ENCODE measurements around the gene OR10R2. TPM values are rescaled to one million over a fixed set of nuclear protein-coding genes. Genes with fewer than 3 reads are reported as not detected.
"Not testable (repeated sequence)": the region's sequence is repeated elsewhere in the genome, so short reads cannot be mapped to it uniquely, and the experiment has no call there.

The OR10R2 gene
- not detected for total RNA-seq

GRCh38 chr1:158471920-158472319 is at the start of gene OR10R2:
Gene OR10R2, plus strand, starts transcription at chr1:158472220. Its CDS starts 106 bp downstream, at chr1:158472326.
- CTCF ChIA-PET = no interaction called here
- H3K36me3 Mint-ChIP-seq = no peaks in the 10 kb centered on the region

GRCh38 chr1:158425027-158425426 is 47.0 kb upstream of the OR10R2 start:
- H3K36me3 Mint-ChIP-seq = no peaks in the 10 kb centered on the region
- peaks cover 6% of the 10 kb centered on the region for H3K27me3 Mint-ChIP-seq
- no peak overlapping the region for H3K4me3 Mint-ChIP-seq
- DNase-seq = no peak
- no peaks in the 10 kb centered on the region for H3K4me1 Mint-ChIP-seq (ENCODE audit: low read depth)
- intact Hi-C loops (cut with micrococcal nuclease) = no loop called here
- H3K27ac Mint-ChIP-seq = no peak overlapping the region
- POLR2A ChIA-PET = no interaction called here
- CTCF ChIA-PET = no interaction called here
- H3K9me3 Mint-ChIP-seq = peaks cover 17% of the 10 kb centered on the region

More at GRCh38 chr1:158471920-158472319, at the start of gene OR10R2:
- no peak within 1 kb of the TSS for H3K27ac Mint-ChIP-seq
- no peak within 1 kb of the TSS for H3K4me3 Mint-ChIP-seq
- peaks cover 13% of the 10 kb centered on the region for H3K27me3 Mint-ChIP-seq
- intact Hi-C loops (cut with micrococcal nuclease) = no loop called here
- H3K4me1 Mint-ChIP-seq (ENCODE audit: low read depth) = no peaks in the 10 kb centered on the region
- no peak for DNase-seq
- H3K9me3 Mint-ChIP-seq = no peaks in the 10 kb centered on the region
- POLR2A ChIA-PET = no interaction called here

GRCh38 chr1:158426137-158426536 is 45.9 kb upstream of the OR10R2 start, which contains the start of gene OR10K2:
Gene OR10K2, minus strand, starts transcription at chr1:158426237. Its CDS starts 5,371 bp downstream, at chr1:158420866.
- no peaks in the 10 kb centered on the region for H3K36me3 Mint-ChIP-seq
- peaks cover 17% of the 10 kb centered on the region for H3K9me3 Mint-ChIP-seq
- no peak within 1 kb of the TSS for H3K27ac Mint-ChIP-seq
- H3K4me1 Mint-ChIP-seq (ENCODE audit: low read depth) = no peaks in the 10 kb centered on the region
- POLR2A ChIA-PET = no interaction called here
- DNase-seq = no peak
- CTCF ChIA-PET = no interaction called here
- H3K4me3 Mint-ChIP-seq = no peak within 1 kb of the TSS
- peaks cover 8% of the 10 kb centered on the region for H3K27me3 Mint-ChIP-seq
- intact Hi-C loops (cut with micrococcal nuclease) = no loop called here

DNA sequence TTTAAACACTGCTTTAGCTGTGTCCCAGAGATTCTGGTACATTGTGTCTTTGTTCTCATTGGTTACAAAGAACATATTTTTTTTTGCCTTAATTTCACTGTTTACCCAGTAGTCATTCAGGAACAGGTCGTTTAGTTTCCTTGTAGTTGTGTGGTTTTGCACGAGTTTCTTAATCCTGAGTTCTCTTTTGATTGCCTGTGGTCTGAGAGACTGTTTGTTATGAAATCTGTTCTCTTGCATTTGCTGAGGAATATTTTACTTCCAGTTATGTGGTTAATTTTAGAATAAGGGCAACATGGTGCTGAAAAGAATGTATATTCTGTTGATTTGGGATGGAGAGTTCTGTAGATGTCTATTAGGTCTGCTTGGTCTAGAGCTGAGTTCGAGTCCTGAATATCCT is 41.9 kb upstream of the OR10R2 start:
- Mint-ChIP-seq H3K9me3 (peaks cover 22% of the 10 kb centered on the region), H3K27me3 (peaks cover 30% of the 10 kb centered on the region)
- H3K4me3 Mint-ChIP-seq; H3K4me1 Mint-ChIP-seq (ENCODE audit: low read depth); CTCF ChIA-PET; POLR2A ChIA-PET; DNase-seq; H3K27ac Mint-ChIP-seq; intact Hi-C loops (cut with micrococcal nuclease); H3K36me3 Mint-ChIP-seq: not testable (repeated sequence)

DNA sequence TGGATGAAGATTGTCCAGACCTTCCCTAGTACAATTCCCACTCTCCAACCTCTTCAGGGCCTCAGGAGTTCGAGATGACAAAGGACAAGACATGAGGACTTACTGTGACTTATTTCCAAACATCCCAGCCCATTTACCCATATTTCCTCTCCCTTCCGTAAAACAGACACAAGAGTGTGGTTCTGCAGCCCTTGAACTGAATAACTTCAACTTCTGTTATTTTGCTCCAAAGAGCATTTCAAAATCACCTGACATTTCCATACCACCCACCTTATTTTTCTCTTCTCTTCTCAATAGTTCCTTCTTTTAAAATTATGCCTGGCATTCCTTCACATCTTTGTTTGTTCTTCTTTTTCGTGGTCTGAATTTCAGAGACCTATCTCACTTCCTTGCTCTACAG is 37.3 kb upstream of the OR10R2 start:
- Mint-ChIP-seq H3K36me3 (no peaks in the 10 kb centered on the region), H3K27ac (no peak overlapping the region)

GRCh38 chr1:158445376-158445775 is 26.6 kb upstream of the OR10R2 start:
- no peak overlapping the region for H3K4me3 Mint-ChIP-seq
- H3K36me3 Mint-ChIP-seq = no peaks in the 10 kb centered on the region
- no peak for DNase-seq
- ChIA-PET POLR2A (no interaction called here), CTCF (no interaction called here)
- H3K27ac Mint-ChIP-seq = no peak overlapping the region
- peaks cover 18% of the 10 kb centered on the region for H3K27me3 Mint-ChIP-seq
- H3K9me3 Mint-ChIP-seq = no peaks in the 10 kb centered on the region
- intact Hi-C loops (cut with micrococcal nuclease) = no loop called here
- no peaks in the 10 kb centered on the region for H3K4me1 Mint-ChIP-seq (ENCODE audit: low read depth)

More for the DNA sequence above, 37.3 kb upstream of the OR10R2 start:
- no peak for DNase-seq
- Mint-ChIP-seq H3K27me3 (peaks cover 36% of the 10 kb centered on the region), H3K9me3 (peaks cover 5% of the 10 kb centered on the region), H3K4me1 (ENCODE audit: low read depth) (no peaks in the 10 kb centered on the region), H3K4me3 (no peak overlapping the region)
- CTCF ChIA-PET = no interaction called here
- POLR2A ChIA-PET = no interaction called here
- intact Hi-C loops (cut with micrococcal nuclease) = no loop called here

DNA sequence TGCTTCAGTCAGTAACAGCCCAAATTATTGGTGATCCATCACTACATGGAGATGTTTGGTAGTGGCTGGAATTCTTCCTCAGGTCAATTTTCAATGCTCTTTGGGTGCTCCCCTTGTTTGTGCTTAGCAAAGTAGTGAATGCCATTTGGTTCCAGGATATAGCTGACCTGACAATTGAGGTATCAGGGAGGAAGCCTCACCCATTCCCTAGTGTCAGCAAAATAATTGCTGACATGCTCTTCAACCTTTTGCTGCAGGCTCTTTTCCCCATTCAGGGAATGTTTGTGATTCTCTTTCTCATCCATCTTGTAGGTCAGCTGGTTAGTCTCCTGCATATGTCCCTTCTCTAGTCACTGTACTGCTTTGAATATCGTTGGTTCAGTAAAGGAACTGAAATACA is 17.5 kb upstream of the OR10R2 start:
- Mint-ChIP-seq H3K36me3 (no peaks in the 10 kb centered on the region), H3K27ac (no peak overlapping the region), H3K4me1 (ENCODE audit: low read depth) (no peaks in the 10 kb centered on the region), H3K9me3 (peaks cover 13% of the 10 kb centered on the region), H3K27me3 (peaks cover 19% of the 10 kb centered on the region), H3K4me3 (no peak overlapping the region)
- DNase-seq = no peak
- intact Hi-C loops (cut with micrococcal nuclease) = no loop called here
- CTCF ChIA-PET = no interaction called here
- POLR2A ChIA-PET = no interaction called here

GRCh38 chr1:158457246-158457645 is 14.8 kb upstream of the OR10R2 start:
- H3K4me1 Mint-ChIP-seq (ENCODE audit: low read depth) = no peaks in the 10 kb centered on the region
- H3K27ac Mint-ChIP-seq = no peak overlapping the region
- POLR2A ChIA-PET = no interaction called here
- DNase-seq = no peak
- CTCF ChIA-PET = no interaction called here
- peaks cover 16% of the 10 kb centered on the region for H3K27me3 Mint-ChIP-seq
- intact Hi-C loops (cut with micrococcal nuclease) = no loop called here
- no peaks in the 10 kb centered on the region for H3K36me3 Mint-ChIP-seq
- peaks cover 2% of the 10 kb centered on the region for H3K9me3 Mint-ChIP-seq
- no peak overlapping the region for H3K4me3 Mint-ChIP-seq

DNA sequence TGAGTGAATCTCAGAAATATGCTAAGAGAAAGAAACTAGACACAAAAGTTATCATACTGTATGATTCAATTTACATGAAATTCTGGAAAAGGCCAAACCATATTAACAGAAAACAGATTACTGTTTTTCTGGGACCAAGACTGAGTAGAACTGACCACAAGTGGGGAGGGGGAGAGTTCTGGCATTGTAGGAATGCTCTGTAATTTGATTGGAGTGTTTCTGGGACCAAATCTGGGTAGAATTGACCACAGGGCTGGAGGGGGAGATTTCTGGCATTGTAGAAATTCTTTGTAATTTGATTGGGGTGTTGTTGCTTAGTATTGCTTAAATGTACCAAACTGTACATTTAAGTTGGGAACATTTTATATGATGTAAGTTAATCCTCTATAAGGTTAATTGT is 13.8 kb upstream of the OR10R2 start:
- Mint-ChIP-seq H3K36me3 (no peaks in the 10 kb centered on the region), H3K9me3 (no peaks in the 10 kb centered on the region), H3K27ac (no peak overlapping the region), H3K27me3 (peaks cover 14% of the 10 kb centered on the region), H3K4me3 (no peak overlapping the region), H3K4me1 (ENCODE audit: low read depth) (no peaks in the 10 kb centered on the region)
- POLR2A ChIA-PET = no interaction called here
- no peak for DNase-seq
- intact Hi-C loops (cut with micrococcal nuclease) = no loop called here
- CTCF ChIA-PET = no interaction called here

- ChIA-PET CTCF (no interaction called here), POLR2A (no interaction called here)
- DNase-seq = no peak
- peaks cover 2% of the 10 kb centered on the region for H3K27me3 Mint-ChIP-seq
- H3K9me3 Mint-ChIP-seq = no peaks in the 10 kb centered on the region
- no peaks in the 10 kb centered on the region for H3K36me3 Mint-ChIP-seq
- H3K4me1 Mint-ChIP-seq (ENCODE audit: low read depth) = no peaks in the 10 kb centered on the region
- intact Hi-C loops (cut with micrococcal nuclease) = no loop called here
- H3K4me3 Mint-ChIP-seq = no peak within 1 kb of the TSS
- H3K27ac Mint-ChIP-seq = no peak within 1 kb of the TSS
Observed at GRCh38 chr1:158461534-158461933, 10.5 kb upstream of the OR10R2 start, which contains the start of gene OR10K1. Gene OR10K1, plus strand, starts transcription at chr1:158461834. Its CDS starts 3,728 bp downstream, at chr1:158465562.

GRCh38 chr1:158485455-158485854 is 13.4 kb downstream of the OR10R2 start:
- DNase-seq = no peak
- Mint-ChIP-seq H3K4me1 (ENCODE audit: low read depth) (no peaks in the 10 kb centered on the region), H3K27me3 (peaks cover 19% of the 10 kb centered on the region), H3K27ac (no peak overlapping the region), H3K4me3 (no peak overlapping the region), H3K36me3 (no peaks in the 10 kb centered on the region), H3K9me3 (no peaks in the 10 kb centered on the region)
- POLR2A ChIA-PET = no interaction called here
- CTCF ChIA-PET = interaction anchor here (1.5 kb wide), 1 partner anchor 11 kb away, joined by 4 read pairs; no protein-coding TSS in a partner anchor
- intact Hi-C loops (cut with micrococcal nuclease) = no loop called here

DNA sequence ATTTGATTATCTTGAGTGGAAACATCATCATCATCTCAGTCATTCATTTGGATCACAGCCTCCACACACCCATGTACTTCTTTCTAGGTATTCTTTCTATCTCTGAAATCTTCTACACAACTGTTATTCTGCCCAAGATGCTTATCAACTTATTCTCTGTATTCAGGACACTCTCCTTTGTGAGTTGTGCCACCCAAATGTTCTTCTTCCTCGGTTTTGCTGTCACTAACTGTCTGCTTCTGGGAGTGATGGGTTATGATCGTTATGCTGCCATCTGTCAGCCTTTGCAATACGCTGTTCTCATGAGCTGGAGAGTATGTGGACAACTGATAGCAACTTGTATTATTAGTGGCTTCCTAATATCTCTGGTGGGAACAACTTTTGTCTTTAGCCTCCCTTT is 19.3 kb downstream of the OR10R2 start:
- Mint-ChIP-seq H3K27ac (no peak overlapping the region), H3K9me3 (no peaks in the 10 kb centered on the region), H3K4me1 (ENCODE audit: low read depth) (no peaks in the 10 kb centered on the region), H3K27me3 (peaks cover 16% of the 10 kb centered on the region), H3K36me3 (no peaks in the 10 kb centered on the region), H3K4me3 (no peak overlapping the region)
- ChIA-PET POLR2A (no interaction called here), CTCF (interaction anchor here (0.5 to 1.5 kb wide), 2 partner anchors 14 to 887 kb away, joined by 3 read pairs; no protein-coding TSS in a partner anchor)
- no peak for DNase-seq
- intact Hi-C loops (cut with micrococcal nuclease) = no loop called here

- Mint-ChIP-seq H3K27ac (no peak overlapping the region), H3K27me3 (peaks cover 7% of the 10 kb centered on the region), H3K36me3 (no peaks in the 10 kb centered on the region), H3K4me3 (no peak overlapping the region), H3K4me1 (ENCODE audit: low read depth) (no peaks in the 10 kb centered on the region), H3K9me3 (no peaks in the 10 kb centered on the region)
- CTCF ChIA-PET = no interaction called here
- POLR2A ChIA-PET = no interaction called here
- no peak for DNase-seq
- intact Hi-C loops (cut with micrococcal nuclease) = no loop called here
Observed at GRCh38 chr1:158493054-158493453, 21.0 kb downstream of the OR10R2 start.

Measured in activated CD4-positive, alpha-beta memory T cell treated with anti-CD3 and anti-CD28 coated beads for 36 hours (primary cell).